ENCODE results near the gene ZDHHC16.

Gene ZDHHC16

DNA sequence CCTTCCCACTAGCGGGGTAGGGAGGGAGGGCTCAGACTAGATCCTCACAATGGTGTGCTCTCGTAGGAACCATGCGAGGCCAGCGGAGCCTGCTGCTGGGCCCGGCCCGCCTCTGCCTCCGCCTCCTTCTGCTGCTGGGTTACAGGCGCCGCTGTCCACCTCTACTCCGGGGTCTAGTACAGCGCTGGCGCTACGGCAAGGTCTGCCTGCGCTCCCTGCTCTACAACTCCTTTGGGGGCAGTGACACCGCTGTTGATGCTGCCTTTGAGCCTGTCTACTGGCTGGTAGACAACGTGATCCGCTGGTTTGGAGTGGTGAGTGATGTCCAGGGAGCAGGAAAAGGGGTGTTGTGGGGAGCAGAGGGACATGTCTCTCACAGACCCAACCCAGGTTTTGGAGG is 5.6 kb downstream of the ZDHHC16 start:
- TF ChIP-seq, protein P1, sequence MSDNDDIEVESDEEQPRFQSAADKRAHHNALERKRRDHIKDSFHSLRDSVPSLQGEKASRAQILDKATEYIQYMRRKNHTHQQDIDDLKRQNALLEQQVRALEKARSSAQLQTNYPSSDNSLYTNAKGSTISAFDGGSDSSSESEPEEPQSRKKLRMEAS (IDR thresholded peaks at IDR 0.05): no peak
- TF ChIP-seq NFIC (IDR thresholded peaks at IDR 0.05) (no peak), ZBTB7A (IDR thresholded peaks at IDR 0.05; ENCODE audit: low read depth) (no peak), TAF1 (IDR thresholded peaks at IDR 0.05; ENCODE audit: low read depth) (no peak), TEAD4 (IDR thresholded peaks at IDR 0.05) (no peak), FOXM1 (IDR thresholded peaks at IDR 0.05; ENCODE audit: borderline replicate concordance, low read depth) (no peak), RAD21 (IDR thresholded peaks at IDR 0.05; ENCODE audit: low read depth) (no peak), EP300 (IDR thresholded peaks at IDR 0.05; ENCODE audit: borderline replicate concordance) (no peak), TCF12 (IDR thresholded peaks at IDR 0.05; ENCODE audit: low read depth) (no peak), CEBPB (IDR thresholded peaks at IDR 0.05) (no peak), YY1 (IDR thresholded peaks at IDR 0.05; ENCODE audit: low read depth) (no peak), CREB1 (IDR thresholded peaks at IDR 0.05; ENCODE audit: low read depth) (no peak), EGR1 (IDR thresholded peaks at IDR 0.05) (no peak)
- TF ChIP-seq, protein P2, sequence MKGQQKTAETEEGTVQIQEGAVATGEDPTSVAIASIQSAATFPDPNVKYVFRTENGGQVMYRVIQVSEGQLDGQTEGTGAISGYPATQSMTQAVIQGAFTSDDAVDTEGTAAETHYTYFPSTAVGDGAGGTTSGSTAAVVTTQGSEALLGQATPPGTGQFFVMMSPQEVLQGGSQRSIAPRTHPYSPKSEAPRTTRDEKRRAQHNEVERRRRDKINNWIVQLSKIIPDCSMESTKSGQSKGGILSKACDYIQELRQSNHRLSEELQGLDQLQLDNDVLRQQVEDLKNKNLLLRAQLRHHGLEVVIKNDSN (IDR thresholded peaks at IDR 0.05): no peak
- TF ChIP-seq, protein P3, sequence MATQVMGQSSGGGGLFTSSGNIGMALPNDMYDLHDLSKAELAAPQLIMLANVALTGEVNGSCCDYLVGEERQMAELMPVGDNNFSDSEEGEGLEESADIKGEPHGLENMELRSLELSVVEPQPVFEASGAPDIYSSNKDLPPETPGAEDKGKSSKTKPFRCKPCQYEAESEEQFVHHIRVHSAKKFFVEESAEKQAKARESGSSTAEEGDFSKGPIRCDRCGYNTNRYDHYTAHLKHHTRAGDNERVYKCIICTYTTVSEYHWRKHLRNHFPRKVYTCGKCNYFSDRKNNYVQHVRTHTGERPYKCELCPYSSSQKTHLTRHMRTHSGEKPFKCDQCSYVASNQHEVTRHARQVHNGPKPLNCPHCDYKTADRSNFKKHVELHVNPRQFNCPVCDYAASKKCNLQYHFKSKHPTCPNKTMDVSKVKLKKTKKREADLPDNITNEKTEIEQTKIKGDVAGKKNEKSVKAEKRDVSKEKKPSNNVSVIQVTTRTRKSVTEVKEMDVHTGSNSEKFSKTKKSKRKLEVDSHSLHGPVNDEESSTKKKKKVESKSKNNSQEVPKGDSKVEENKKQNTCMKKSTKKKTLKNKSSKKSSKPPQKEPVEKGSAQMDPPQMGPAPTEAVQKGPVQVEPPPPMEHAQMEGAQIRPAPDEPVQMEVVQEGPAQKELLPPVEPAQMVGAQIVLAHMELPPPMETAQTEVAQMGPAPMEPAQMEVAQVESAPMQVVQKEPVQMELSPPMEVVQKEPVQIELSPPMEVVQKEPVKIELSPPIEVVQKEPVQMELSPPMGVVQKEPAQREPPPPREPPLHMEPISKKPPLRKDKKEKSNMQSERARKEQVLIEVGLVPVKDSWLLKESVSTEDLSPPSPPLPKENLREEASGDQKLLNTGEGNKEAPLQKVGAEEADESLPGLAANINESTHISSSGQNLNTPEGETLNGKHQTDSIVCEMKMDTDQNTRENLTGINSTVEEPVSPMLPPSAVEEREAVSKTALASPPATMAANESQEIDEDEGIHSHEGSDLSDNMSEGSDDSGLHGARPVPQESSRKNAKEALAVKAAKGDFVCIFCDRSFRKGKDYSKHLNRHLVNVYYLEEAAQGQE (IDR thresholded peaks at IDR 0.05; ENCODE audit: low read depth): no peak

DNA sequence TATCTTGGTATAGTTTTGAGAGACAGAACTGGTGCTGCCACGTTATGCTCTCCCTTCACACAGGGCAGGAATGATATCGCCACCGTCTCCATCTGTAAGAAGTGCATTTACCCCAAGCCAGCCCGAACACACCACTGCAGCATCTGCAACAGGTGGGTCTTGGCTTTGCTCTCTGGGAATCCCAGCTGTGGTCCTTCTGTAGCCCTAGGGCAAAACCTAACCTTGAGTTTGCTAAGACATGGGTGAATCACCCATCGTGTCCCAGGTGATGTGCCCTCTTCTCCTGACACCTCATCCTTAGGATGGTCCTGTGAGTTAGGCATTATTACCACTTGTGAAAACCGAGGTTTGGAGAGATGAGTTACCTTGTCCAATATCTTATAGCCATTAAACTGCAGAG is 6.4 kb downstream of the ZDHHC16 start:
- TF ChIP-seq, protein P1 (IDR thresholded peaks at IDR 0.05): no peak
- no peak for TF ChIP-seq YY1 (IDR thresholded peaks at IDR 0.05; ENCODE audit: low read depth)
- TF ChIP-seq CREB1 (IDR thresholded peaks at IDR 0.05; ENCODE audit: low read depth): no peak
- TF ChIP-seq, protein P3 (IDR thresholded peaks at IDR 0.05; ENCODE audit: low read depth): no peak

DNA sequence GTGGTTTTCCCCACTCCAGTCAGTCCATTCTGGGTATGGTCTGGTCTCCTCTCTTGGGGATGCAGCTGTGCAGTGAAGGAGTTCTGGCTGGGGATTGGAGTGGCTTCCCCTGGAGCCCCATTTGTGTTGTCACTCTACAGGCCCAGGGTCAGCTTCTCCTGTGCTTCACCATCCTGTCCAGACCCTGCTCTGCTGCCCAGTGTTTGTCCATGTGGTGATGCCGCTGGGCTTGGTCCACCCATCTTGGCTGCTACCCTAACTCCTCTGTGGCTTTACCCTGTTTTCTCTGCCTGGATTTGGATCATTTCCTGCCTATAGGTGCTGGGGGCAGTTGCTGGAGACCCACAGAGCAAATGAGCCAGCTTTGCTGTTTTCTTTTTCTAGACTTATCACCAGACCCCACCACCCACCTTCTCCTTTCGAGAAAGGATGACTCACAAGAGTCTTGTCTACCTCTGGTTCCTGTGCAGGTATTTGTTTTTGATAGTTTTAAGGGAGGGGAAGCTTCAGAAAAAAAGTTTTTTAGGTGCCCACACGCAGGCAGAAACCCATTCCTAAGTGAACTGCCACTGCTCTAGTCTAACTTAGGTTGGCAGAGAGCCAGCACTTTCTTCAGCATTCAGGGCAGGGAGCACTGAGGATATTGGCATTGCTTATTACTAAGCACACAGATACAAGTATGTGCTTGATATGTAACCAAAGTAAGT is 8.5 kb downstream of the ZDHHC16 start:
- TF ChIP-seq CREB1 (IDR thresholded peaks at IDR 0.05; ENCODE audit: low read depth) (no peak), NFIC (IDR thresholded peaks at IDR 0.05) (peak; percentile 68)

DNA sequence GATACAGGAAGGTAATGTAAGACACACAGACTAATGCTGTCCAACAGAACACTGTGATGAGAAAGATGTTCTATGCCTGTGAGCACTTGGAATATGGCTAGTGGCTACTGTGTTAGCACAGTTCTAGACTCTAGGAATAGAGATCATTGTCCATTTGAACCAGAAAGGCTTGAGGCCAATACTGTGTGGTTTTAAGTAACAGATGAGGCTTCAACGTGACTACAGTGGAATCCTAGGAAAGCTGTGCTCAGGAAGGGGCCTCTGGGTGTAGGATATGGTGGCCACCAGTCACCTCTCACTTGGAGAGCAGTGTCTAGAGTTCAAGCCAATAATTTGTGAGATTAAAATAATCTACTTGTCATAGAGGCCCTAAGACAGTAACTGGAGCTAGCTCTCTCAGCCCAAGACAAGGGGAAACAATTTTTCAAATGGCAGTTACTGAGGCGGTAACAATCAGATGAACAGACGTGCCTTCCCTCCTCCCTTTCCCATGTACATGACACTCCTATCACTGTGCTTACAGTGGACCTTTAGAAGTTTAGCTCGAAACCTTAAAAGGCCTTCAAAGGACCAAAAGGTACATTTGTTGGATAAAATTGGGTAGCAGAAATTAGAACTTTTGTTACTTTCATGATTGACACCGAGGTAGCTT is 10.2 kb downstream of the ZDHHC16 start:
- TF ChIP-seq RAD21 (IDR thresholded peaks at IDR 0.05; ENCODE audit: low read depth) (no peak), FOXM1 (IDR thresholded peaks at IDR 0.05; ENCODE audit: borderline replicate concordance, low read depth) (no peak), ZBTB7A (IDR thresholded peaks at IDR 0.05; ENCODE audit: low read depth) (no peak), CEBPB (IDR thresholded peaks at IDR 0.05) (no peak), TAF1 (IDR thresholded peaks at IDR 0.05; ENCODE audit: low read depth) (no peak), EGR1 (IDR thresholded peaks at IDR 0.05) (no peak), TCF12 (IDR thresholded peaks at IDR 0.05; ENCODE audit: low read depth) (no peak), YY1 (IDR thresholded peaks at IDR 0.05; ENCODE audit: low read depth) (no peak), TEAD4 (IDR thresholded peaks at IDR 0.05) (no peak), NFIC (IDR thresholded peaks at IDR 0.05) (no peak), EP300 (IDR thresholded peaks at IDR 0.05; ENCODE audit: borderline replicate concordance) (no peak), CREB1 (IDR thresholded peaks at IDR 0.05; ENCODE audit: low read depth) (no peak)
- TF ChIP-seq, protein P2 (IDR thresholded peaks at IDR 0.05): no peak
- TF ChIP-seq, protein P1 (IDR thresholded peaks at IDR 0.05): no peak
- TF ChIP-seq, protein P3 (IDR thresholded peaks at IDR 0.05; ENCODE audit: low read depth): no peak

All from Ishikawa (cell line).